Adrenal gland (tissue), 12 donors: ENCODE results near the gene PCDHGA11. TPM values are rescaled to one million over a fixed set of nuclear protein-coding genes. Genes with fewer than 3 reads are reported as not detected.
"Not testable (repeated sequence)": the region's sequence is repeated elsewhere in the genome, so short reads cannot be mapped to it uniquely, and the experiment has no call there.

Experiments used
- DNase-seq, 7 donors: peaks; one replicate each; pipeline ENCODE4 v3.0.0-alpha.2; 2019 to 2020
- H3K27ac ChIP-seq, 5 donors: fragments of 200-600 bp; sonication (generic) in 4 of 5; 1 replicate in 3 of 5; 2 replicates in 2 of 5; pipeline versions ENCODE4 v1.5.1 to v1.8.0; 2016 to 2020; ENCODE audit warnings: mild to moderate bottlenecking in 1 of 5
- H3K27me3 ChIP-seq: fragments of 200-600 bp; 2 replicates; pipeline ENCODE4 v1.8.0; 2021
- H3K36me3 ChIP-seq, 2 donors: fragments of 200-600 bp; replicated peaks in 1 of 2; 1 replicate in 1 of 2; 2 replicates in 1 of 2; pipeline versions ENCODE4 v1.5.1 to v1.8.0; 2018 to 2022
- H3K4me1 ChIP-seq, 2 donors: fragments of 200-600 bp; replicated peaks in 1 of 2; 1 replicate in 1 of 2; 2 replicates in 1 of 2; pipeline versions ENCODE4 v1.5.1 to v1.8.0; 2018 to 2021
- H3K4me3 ChIP-seq, 4 donors: fragments of 200-600 bp; sonication (generic) in 3 of 4; one replicate each; pipeline ENCODE4 v1.5.1; 2016 to 2018
- H3K9me3 ChIP-seq, 3 donors: fragments of 200-600 bp; sonication (generic) in 1 of 3; replicated peaks in 1 of 3; 1 replicate in 2 of 3; 2 replicates in 1 of 3; pipeline versions ENCODE4 v1.5.1 to v1.8.0; 2016 to 2021
- CTCF ChIP-seq, 6 experiments: fragments of 450-650 bp in 4 of 6; fragments of 200-600 bp in 2 of 6; sonication (generic) in 1 of 6; IDR thresholded peaks; 1 replicate in 5 of 6; 2 replicates in 1 of 6; pipeline versions ENCODE4 v1.5.1 to v1.8.0; 2016 to 2021; ENCODE audit warnings: antibody characterized with exemption in 6 of 6, mild to moderate bottlenecking in 2 of 6, moderate library complexity in 1 of 6
- POLR2A ChIP-seq, 2 donors: fragments of 450-650 bp; IDR thresholded peaks; one replicate each; pipeline ENCODE4 v1.6.1; 2017; ENCODE audit warnings: antibody characterized with exemption in 2 of 2, mild to moderate bottlenecking in 2 of 2, moderate library complexity in 1 of 2
- WGBS, 4 donors: extraction: QIAGEN DNeasy Blood & Tissue Kit in 2 of 4; methylation state at CpG; one replicate each; pipeline versions ENCODE4 v1.1.5 to v1.1.7; 2013 to 2017; 5-methylcytosine and 5-hydroxymethylcytosine counted together
- intact Hi-C, 2 donors: fragments of 100-400 bp; cut with DNase I; formaldehyde crosslinking; loops; one replicate each; pipeline versions ENCODE4 v1.14.1 to v1.15.0; 2022 to 2023
- polyA plus RNA-seq, 3 donors: library from polyadenylated mRNA; stranded (reverse); fragments of 200-250 nt in 2 of 3; fragments of 350-450 nt in 1 of 3; fragmentation: Illumina TruSeq in 1 of 3; extraction: RNeasy Lipid Tissue Mini Kit (QIAGEN cat#74804) in 1 of 3; gene quantifications; one replicate each; pipeline ENCODE4 v1.2.3, GENCODE V29; 2013 to 2014
- total RNA-seq, 9 donors: library from RNA; depleted of rRNA in 4 of 9; stranded (reverse); fragments of >200 nt in 4 of 9; fragments of 120-200 nt in 1 of 9; fragmentation: NEBNext Ultra II Directional in 1 of 9; extraction: Animal tissue kit (Norgen Biotek cat#: 25700) in 1 of 9; gene quantifications; one replicate each; pipeline versions ENCODE4 v1.1.0 to v1.2.4, GENCODE V29; 2013 to 2023
- donor health status: healthy with polysubstance abuse.
- donor health status: Bipolar disorder and iron deficiency.
- donor health status: DM: yes; HTN: yes; CAD: no.
- donor health status: DM: no; HTN: no; CAD: no.
- donor health status: DM: no; HTN: no; CAD: no.
- donor health status: DM: yes; HTN: yes; CAD: no.

Gene PCDHGA11
- total and polyA plus RNA-seq, 12 donors, result 0.44 to 4.9 (median 2.7) TPM

GRCh38 chr5:141403387-141403786 is 17.5 kb upstream of the PCDHGA11 start:
- Histone ChIP-seq H3K36me3 (no peaks in the 10 kb centered on the region), H3K4me3 (peak overlapping the region in 1 of 4 donors; percentile 41), H3K27me3 (no peaks in the 10 kb centered on the region), H3K4me1 (no peaks in the 10 kb centered on the region), H3K9me3 (peaks cover 0 to 66% (median 8%) of the 10 kb centered on the region in 3 donors), H3K27ac (no peak overlapping the region)
- TF ChIP-seq POLR2A (IDR thresholded peaks at IDR 0.05) (no peak), CTCF (IDR thresholded peaks at IDR 0.05) (no peak)
- WGBS, 4 donors, result 23 to 32% (median 25%) methylated on average over 20 to 22 of the region's 22 CpGs
- intact Hi-C loops, result no loop called here
- DNase-seq, result no peak

- intact Hi-C loops, H3K4me1 ChIP-seq, H3K27me3 ChIP-seq, H3K27ac ChIP-seq, H3K36me3 ChIP-seq: not testable (repeated sequence)
- WGBS, 4 donors, result 8 to 14% (median 11%) methylated on average over 25 to 50 of the region's 51 CpGs
- H3K9me3 ChIP-seq, result peaks cover 0 to 69% (median 8%) of the 10 kb centered on the region in 3 donors
- TF ChIP-seq CTCF (IDR thresholded peaks at IDR 0.05), result peak; percentile 16 to 60 (median 44)
- H3K4me3 ChIP-seq, result peak within 1 kb of the TSS in 1 of 4 donors; percentile 43
- peak; percentile 27 to 63 (median 40) for DNase-seq
These were observed 12.9 kb upstream of the PCDHGA11 start, which contains the start of gene PCDHGB6 for GRCh38 chr5:141407790-141408505. PCDHGB6 (plus strand) TSS chr5:141408021; CDS start chr5:141408203, 182 bp downstream.

- peaks cover 0 to 60% (median 8%) of the 10 kb centered on the region in 3 donors for H3K9me3 ChIP-seq
- no peaks in the 10 kb centered on the region for H3K36me3 ChIP-seq
- 15 to 26% (median 21%) methylated on average over 24 to 64 of the region's 64 CpGs for WGBS, 4 donors
- no peaks in the 10 kb centered on the region for H3K4me1 ChIP-seq
- no peak overlapping the region for H3K4me3 ChIP-seq
- TF ChIP-seq POLR2A (IDR thresholded peaks at IDR 0.05) (no peak), CTCF (IDR thresholded peaks at IDR 0.05) (no peak)
- no peaks in the 10 kb centered on the region for H3K27me3 ChIP-seq
- no peak for DNase-seq
- intact Hi-C loops, result loop anchor here (5.0 to 10.0 kb wide), 5 partner anchors 95 to 185 kb away; partner anchors contain the start of gene PCDHB14 (in 1 of the 2)
- no peak overlapping the region for H3K27ac ChIP-seq
These were observed 11.1 kb upstream of the PCDHGA11 start for GRCh38 chr5:141409598-141410306.

- DNase-seq, result no peak
- TF ChIP-seq POLR2A (IDR thresholded peaks at IDR 0.05), result no peak
- no peak for TF ChIP-seq CTCF (IDR thresholded peaks at IDR 0.05)
- intact Hi-C loops, result loop anchor here (5.0 to 10.0 kb wide), 5 partner anchors 97 to 187 kb away; partner anchors contain the start of gene PCDHB14 (in 1 of the 2)
- H3K36me3 ChIP-seq, result no peaks in the 10 kb centered on the region
- no peak overlapping the region for H3K4me3 ChIP-seq
- no peaks in the 10 kb centered on the region for H3K27me3 ChIP-seq
- peaks cover 0 to 52% (median 6%) of the 10 kb centered on the region in 3 donors for H3K9me3 ChIP-seq
- H3K4me1 ChIP-seq, result no peaks in the 10 kb centered on the region
- H3K27ac ChIP-seq, result no peak overlapping the region
- 56 to 73% (median 64%) methylated on average over 3 of the region's 3 CpGs for WGBS, 4 donors
These were observed 9.3 kb upstream of the PCDHGA11 start for GRCh38 chr5:141411575-141411974.
